NCI-H2107 treated with DMSO at 0.1 percent for 48 hours (cell line): ENCODE measurements around the gene SPINT2.
"Not testable (repeated sequence)": the region's sequence is repeated elsewhere in the genome, so short reads cannot be mapped to it uniquely, and the experiment has no call there.

Experiments
- DNase-seq: peaks from one replicate; lab custom pipeline; 2025; ENCODE audit not compliant: unreplicated experiment; lab: John Stamatoyannopoulos, UW

SPINT2 gene

DNA sequence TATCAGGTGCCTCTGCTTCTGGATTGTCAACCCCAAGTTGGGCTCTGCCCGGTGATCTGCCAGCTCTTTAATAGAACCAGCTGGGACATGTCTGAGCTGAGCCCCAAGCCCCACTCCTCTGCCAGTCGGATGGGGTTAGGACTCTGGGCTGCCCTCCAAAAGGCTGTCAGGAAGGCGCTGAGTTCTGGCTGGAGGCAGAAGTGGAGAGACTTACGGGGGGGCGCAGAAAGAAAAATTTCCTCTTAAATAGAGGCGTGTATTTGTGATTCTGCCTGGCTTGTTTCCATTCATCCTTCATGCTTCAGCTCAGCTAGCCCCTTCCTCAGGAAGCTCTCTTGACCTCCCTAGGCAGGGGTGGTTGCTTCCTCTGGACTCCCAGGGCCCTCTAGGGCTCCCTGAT lies 54.3 kb downstream of the SPINT2 start:
- DNase-seq: no peak

DNA sequence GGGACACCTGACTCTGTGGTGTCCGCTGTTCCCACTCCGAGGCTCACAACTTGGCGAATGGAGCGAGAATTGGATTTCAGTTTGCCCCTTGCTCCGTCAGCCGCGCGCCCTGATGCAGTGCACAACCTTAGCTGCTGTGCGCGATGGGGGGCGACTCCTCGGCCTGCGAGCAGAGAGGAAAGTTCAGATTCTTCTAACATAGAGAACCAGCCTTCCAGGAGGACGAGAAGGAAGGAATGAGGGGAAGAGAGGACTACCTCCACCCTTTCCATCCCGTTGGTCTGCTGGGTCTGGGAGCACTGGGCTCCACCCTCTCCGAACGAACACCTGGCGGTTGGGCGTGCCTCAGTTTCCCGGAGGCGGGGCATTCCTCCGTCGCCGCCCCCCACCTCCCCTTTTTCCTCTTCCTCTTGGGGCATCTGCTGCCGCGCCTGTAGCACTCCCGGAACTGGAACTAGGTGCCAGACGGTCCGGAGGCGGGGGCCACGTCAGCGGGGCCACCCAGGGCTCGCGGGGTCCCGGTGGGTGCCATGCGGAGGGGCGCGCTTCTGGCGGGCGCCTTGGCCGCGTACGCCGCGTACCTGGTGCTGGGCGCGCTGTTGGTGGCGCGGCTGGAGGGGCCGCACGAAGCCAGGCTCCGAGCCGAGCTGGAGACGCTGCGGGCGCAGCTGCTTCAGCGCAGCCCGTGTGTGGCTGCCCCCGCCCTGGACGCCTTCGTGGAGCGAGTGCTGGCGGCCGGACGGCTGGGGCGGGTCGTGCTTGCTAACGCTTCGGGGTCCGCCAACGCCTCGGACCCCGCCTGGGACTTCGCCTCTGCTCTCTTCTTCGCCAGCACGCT lies 55.3 kb downstream of the SPINT2 start, which contains the start of gene KCNK6:
TSS of gene KCNK6 (plus strand) at position 425 of the 838 bp plus-strand sequence. CDS start at position 531, 106 bp downstream.
- DNase-seq: no peak

DNA sequence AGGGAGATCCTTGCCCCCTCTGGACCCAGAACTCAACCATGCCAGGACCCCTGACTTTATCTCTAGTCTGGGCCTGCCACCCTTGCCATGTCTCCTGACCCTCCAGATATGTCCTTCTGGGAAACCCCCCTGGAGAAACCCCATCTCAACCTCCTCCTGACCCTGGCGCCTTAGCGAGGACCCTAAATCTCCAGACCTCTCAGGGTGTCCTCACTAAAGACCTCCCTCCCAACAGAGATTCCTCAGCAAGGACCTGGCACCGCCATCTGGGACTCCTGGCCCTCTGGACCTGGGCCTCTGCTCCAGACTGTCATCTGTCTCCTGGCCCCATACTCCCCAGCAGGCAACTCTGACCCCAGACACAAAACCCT lies 56.6 kb downstream of the SPINT2 start:
- no peak for DNase-seq

DNA sequence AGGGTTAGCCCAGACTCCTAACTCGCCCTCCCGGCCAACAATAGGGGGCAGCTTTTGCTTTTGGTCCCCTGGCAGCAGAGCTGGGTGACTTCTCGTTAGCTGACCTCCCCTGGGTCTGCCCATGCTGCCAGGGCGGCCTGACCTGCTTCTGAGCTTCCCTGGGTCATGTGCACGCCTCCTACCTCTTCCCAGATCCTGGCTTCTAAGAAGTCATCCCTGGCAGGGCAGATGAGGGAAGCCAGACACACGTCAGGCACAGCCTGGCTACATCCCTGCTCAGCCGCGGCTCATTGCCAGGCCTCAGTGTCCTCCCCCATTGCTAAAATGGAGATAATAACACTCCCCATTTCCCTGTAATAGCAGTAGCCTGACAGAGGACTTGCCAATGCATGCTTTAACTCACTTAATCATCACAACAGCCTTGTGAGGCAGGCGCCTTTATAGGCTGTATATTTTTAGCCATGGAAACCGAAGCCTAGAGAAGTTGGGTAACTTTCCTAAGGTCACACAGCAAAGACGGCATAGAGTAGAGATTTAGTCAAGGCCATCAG lies 57.3 kb downstream of the SPINT2 start:
- DNase-seq: no peak

DNA sequence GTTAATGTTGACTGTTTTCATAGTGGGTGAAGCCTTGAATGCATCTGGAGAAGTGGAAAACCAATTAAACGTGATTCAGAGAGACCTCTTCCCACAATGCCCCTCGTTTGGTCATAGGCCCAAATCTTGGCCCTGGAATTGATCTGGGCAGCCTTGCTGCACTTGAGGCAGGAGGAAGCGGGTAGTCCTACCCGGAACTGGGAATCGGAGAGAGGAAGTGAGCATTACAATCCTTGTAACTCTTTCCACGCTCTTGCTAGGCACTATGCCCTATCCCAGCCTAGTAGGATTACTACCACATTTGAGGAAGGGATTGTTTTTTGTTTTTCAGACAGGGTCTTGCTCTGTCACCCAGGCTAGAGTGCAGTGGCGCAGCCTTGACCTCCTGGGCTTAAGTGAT lies 58.9 kb downstream of the SPINT2 start:
- DNase-seq: no peak

DNA sequence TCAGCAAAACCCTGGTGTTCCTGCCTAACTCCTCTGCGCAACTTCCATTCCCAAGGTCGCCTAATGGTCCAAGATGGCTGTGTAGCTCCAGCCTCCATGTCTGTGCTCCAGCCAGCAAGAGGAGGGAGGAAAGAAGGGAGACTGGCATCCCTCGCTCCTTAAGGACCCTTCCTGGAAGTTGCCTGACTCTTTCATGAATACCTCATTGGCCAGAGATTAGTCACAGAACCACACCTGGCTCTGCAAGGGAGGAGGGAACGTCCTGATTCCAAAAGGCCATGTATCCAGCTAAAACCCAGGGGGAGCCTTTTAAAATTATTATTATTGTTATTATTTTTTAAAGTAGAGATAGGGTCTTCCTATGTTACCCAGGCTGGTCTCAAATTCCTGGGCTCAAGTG lies 60.1 kb downstream of the SPINT2 start:
- DNase-seq: no peak

DNA sequence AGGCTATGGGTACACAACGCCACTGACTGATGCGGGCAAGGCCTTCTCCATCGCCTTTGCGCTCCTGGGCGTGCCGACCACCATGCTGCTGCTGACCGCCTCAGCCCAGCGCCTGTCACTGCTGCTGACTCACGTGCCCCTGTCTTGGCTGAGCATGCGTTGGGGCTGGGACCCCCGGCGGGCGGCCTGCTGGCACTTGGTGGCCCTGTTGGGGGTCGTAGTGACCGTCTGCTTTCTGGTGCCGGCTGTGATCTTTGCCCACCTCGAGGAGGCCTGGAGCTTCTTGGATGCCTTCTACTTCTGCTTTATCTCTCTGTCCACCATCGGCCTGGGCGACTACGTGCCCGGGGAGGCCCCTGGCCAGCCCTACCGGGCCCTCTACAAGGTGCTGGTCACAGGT lies 62.2 kb downstream of the SPINT2 start:
- DNase-seq: no peak

DNA sequence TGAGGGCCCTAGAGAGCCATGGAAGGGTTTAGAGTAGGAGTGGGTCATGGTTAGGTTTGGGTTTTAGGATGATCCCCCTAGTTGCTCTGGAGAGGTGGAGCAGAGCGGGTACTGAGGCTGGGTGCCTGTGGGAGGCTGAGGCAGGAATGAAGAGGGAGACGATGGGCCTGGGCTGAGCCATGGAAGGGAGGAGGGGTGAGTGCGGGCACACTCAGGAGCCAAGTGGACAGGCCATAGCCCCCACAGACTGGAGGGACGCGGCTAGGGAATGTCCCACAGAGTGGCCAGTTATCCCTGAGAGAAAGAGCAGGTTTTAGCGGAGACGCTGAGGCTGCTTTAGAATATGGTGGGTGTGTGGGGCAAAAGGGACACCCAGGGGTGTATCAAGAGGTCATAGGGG lies 65.3 kb downstream of the SPINT2 start:
- no peak for DNase-seq

DNA sequence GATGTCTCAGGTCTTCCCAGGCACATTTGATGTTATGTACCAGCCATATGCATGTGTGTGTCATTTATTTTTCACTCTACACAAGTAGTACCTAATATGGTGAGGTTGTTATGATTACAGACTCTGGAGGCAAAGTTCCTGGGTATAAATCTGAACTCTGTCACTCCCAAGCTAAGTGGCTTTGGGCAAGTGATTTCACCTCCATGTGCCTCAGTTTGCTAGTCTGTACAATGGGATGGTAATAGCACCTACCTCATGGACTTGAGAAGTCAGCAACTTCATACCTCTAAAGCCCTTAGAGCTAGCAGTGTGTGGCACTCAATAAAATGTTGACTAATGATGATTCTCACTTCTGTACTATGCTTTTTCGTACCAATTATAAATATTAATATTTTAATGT lies 67.4 kb downstream of the SPINT2 start:
- DNase-seq: no peak

DNA sequence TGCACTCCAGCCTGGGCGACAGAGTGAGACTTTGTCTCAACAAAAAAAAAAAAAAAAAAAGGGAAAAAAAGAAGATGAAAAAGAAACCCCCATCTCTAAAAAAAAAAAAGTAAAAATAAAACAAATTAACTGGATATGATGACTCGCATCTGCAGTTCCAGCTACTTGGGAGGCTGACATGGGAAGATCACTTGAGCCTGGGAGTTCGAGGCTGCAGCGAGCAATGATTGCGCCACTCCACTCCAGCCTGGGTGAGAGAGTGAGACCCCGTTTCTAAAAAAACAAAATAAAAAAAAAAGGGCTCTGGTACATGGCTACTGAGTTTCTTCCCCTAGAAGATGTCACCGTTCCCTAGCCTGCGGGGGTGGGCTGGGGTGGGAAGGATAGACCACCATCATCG lies 68.9 kb downstream of the SPINT2 start:
- no peak for DNase-seq

DNA sequence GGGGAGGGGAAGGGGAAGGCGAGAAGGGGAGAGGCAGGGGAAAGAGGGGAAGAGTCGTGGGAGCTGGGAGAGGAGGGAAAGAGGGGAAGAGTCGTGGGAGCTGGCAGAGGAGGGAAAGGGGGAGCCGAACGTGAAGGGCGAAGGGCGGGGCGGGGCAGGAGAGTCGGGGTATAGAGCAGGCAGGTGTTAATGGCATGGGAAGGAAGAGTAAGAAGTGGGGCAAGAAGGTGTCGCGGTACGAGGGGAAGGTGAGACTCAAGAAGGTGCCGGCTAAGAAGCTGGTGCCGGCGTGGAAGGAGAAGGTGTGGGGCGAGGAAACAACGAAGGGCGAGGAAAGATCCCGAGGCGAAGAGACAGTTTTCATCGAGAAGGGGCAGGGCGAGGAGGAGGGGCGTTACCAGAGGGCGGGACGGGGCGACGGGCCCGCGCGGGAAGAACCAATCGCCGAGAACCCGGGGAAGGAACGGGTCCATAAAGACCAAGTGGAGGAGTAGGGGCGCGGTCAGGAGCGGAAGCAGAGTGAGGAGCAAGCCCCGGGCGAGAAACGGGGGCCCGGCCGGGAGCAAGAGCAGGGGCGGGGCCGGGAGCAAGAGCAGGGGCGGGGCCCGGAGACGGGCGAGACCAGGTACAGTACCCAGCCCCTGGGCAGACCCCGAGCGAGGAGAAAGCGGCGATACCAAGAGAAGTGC lies 71.7 kb downstream of the SPINT2 start:
- peak; percentile 86 for DNase-seq

DNA sequence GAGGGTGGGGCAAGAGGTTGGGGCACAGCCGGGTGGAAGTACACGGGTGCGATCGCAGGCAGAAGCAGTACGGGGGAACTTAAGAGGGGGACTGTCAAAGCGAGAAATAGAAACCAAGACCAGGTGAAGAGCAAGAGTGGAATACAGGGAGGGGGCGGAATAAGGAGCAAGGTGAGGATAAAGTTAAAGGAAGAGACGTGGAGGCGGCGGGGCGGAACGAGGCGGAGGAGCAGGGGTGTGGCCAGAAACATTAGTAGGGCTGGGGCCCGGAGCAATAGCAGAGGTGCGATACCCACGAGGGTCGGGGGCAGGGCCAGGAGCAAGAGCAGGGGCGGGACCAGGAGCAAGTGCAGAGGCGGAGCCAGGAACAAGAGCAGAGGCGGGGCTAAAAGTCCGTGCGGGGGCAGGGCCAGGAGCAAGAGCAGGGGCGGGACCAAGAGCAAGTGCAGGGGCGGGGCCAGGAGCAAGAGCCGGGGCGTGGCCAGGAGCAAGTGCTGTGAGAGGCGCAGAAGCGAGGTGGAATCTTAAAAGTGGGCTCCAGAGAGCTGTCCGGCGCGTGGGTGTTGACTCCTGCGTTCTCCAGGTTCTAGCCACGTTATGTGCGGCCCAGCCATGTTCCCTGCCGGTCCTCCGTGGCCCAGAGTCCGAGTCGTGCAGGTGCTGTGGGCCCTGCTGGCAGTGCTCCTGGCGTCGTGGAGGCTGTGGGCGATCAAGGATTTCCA lies 72.4 kb downstream of the SPINT2 start:
- DNase-seq: peak; percentile 86

DNA sequence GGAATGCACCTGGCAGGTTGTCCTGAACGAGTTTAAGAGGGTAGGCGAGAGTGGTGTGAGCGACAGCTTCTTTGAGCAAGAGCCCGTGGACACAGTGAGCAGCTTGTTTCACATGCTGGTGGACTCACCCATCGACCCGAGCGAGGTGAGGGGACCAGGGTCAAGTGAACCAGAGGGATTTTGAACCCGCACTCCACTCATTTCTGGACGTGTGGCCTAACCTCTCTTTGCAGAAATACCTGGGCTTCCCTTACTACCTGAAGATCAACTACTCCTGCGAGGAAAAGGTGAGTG lies 72.9 kb downstream of the SPINT2 start:
- no peak for DNase-seq

DNA sequence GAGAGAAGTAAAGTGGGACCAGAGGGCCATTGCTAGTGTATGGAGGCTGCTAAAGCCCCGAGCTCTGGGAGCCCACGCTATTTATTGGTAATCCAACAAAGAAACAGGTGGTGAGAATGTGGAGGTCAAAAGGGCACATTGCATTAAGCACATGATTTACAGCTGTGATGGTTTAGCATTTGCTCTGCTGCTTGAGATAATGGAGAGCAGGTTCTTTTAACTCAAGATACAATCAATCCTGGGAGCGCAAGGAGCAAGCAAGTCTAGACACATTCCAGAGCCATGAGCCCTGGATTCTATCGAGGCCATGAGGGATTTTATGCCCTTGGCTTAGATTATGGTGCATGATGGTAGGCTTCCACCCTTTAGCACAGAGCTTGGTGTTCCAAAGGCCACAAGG lies 74.6 kb downstream of the SPINT2 start:
- not testable (repeated sequence) for DNase-seq

DNA sequence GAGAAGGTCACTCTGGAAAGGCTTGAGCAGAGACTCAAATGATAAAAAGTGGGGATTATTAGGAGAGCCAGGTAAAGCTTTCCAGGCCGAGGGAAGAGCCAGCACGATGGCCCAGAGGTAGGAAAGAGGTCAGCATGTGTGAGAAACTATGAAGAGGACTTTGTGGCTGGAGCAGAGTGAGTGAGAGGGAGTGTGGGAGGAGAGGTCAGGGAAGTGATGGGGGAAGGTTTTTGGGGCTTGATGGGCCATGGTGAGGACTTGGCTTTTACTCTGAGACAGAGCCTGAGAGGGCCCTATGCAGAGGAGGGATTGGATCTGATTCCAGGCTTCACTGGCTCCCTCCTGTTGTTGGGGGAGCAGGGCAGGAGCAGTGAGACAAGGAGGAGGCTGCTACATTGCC lies 76.6 kb downstream of the SPINT2 start:
- no peak for DNase-seq
